Adrenal gland (tissue), 12 donors: Measurements from ENCODE around the gene ROR1. TPM values are rescaled to one million over a fixed set of nuclear protein-coding genes. Genes with fewer than 3 reads are reported as not detected.

Source experiments
- DNase-seq, 7 donors: peaks; one replicate each; pipeline ENCODE4 v3.0.0-alpha.2; 2019 to 2020
- H3K27ac ChIP-seq, 5 donors: fragments of 200-600 bp; sonication (generic) in 4 of 5; 1 replicate in 3 of 5; 2 replicates in 2 of 5; pipeline versions ENCODE4 v1.5.1 to v1.8.0; 2016 to 2020; ENCODE audit warnings: mild to moderate bottlenecking in 1 of 5
- H3K27me3 ChIP-seq: fragments of 200-600 bp; 2 replicates; pipeline ENCODE4 v1.8.0; 2021
- H3K36me3 ChIP-seq, 2 donors: fragments of 200-600 bp; replicated peaks in 1 of 2; 1 replicate in 1 of 2; 2 replicates in 1 of 2; pipeline versions ENCODE4 v1.5.1 to v1.8.0; 2018 to 2022
- H3K4me1 ChIP-seq, 2 donors: fragments of 200-600 bp; replicated peaks in 1 of 2; 1 replicate in 1 of 2; 2 replicates in 1 of 2; pipeline versions ENCODE4 v1.5.1 to v1.8.0; 2018 to 2021
- H3K4me3 ChIP-seq, 4 donors: fragments of 200-600 bp; sonication (generic) in 3 of 4; one replicate each; pipeline ENCODE4 v1.5.1; 2016 to 2018
- H3K9me3 ChIP-seq, 3 donors: fragments of 200-600 bp; sonication (generic) in 1 of 3; replicated peaks in 1 of 3; 1 replicate in 2 of 3; 2 replicates in 1 of 3; pipeline versions ENCODE4 v1.5.1 to v1.8.0; 2016 to 2021
- POLR2A ChIP-seq, 2 donors: fragments of 450-650 bp; IDR thresholded peaks; one replicate each; pipeline ENCODE4 v1.6.1; 2017; ENCODE audit warnings: antibody characterized with exemption in 2 of 2, mild to moderate bottlenecking in 2 of 2, moderate library complexity in 1 of 2
- WGBS, 4 donors: extraction: QIAGEN DNeasy Blood & Tissue Kit in 2 of 4; methylation state at CpG; one replicate each; pipeline versions ENCODE4 v1.1.5 to v1.1.7; 2013 to 2017; 5-methylcytosine and 5-hydroxymethylcytosine counted together
- intact Hi-C, 2 donors: fragments of 100-400 bp; cut with DNase I; formaldehyde crosslinking; loops; one replicate each; pipeline versions ENCODE4 v1.14.1 to v1.15.0; 2022 to 2023
- polyA plus RNA-seq, 3 donors: library from polyadenylated mRNA; stranded (reverse); fragments of 200-250 nt in 2 of 3; fragments of 350-450 nt in 1 of 3; fragmentation: Illumina TruSeq in 1 of 3; extraction: RNeasy Lipid Tissue Mini Kit (QIAGEN cat#74804) in 1 of 3; gene quantifications; one replicate each; pipeline ENCODE4 v1.2.3, GENCODE V29; 2013 to 2014
- total RNA-seq, 9 donors: library from RNA; depleted of rRNA in 4 of 9; stranded (reverse); fragments of >200 nt in 4 of 9; fragments of 120-200 nt in 1 of 9; fragmentation: NEBNext Ultra II Directional in 1 of 9; extraction: Animal tissue kit (Norgen Biotek cat#: 25700) in 1 of 9; gene quantifications; one replicate each; pipeline versions ENCODE4 v1.1.0 to v1.2.4, GENCODE V29; 2013 to 2023
- TF ChIP-seq, protein P1 (sequence below), 6 experiments: fragments of 450-650 bp in 4 of 6; fragments of 200-600 bp in 2 of 6; sonication (generic) in 1 of 6; IDR thresholded peaks; 1 replicate in 5 of 6; 2 replicates in 1 of 6; pipeline versions ENCODE4 v1.5.1 to v1.8.0; 2016 to 2021; ENCODE audit warnings: antibody characterized with exemption in 6 of 6, mild to moderate bottlenecking in 2 of 6, moderate library complexity in 1 of 6
- donor health status: healthy with polysubstance abuse.
- donor health status: Bipolar disorder and iron deficiency.
- donor health status: DM: yes; HTN: yes; CAD: no.
- donor health status: DM: no; HTN: no; CAD: no.
- donor health status: DM: no; HTN: no; CAD: no.
- donor health status: DM: yes; HTN: yes; CAD: no.

The ROR1 gene
- total and polyA plus RNA-seq, 12 donors: 0.54 to 4.6 (median 2.6) TPM

DNA sequence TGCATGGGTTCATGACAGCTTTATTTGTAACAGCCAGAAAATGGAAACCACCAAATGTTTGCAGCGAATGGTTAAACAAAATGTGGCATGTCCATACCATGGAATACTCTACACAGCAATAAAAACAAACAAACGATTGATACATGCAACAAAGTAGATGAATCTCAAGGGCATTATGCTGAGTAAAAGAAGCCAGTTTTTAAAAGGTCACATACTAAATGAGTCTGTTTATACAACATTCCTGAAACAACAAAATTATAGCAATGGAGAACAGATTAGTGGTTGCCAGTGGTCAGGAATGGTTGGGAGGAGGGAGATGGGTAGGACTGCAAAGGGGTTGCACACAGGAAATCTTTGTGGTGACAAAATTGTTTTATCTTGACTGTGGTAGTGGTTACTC is 227.2 kb downstream of the ROR1 start:
- H3K4me1 ChIP-seq: peaks cover 4 to 8% of the 10 kb centered on the region in 2 donors
- intact Hi-C loops: no loop called here
- H3K27ac ChIP-seq: no peak overlapping the region
- H3K9me3 ChIP-seq: no peaks in the 10 kb centered on the region
- no peak overlapping the region for H3K4me3 ChIP-seq
- WGBS, 4 donors: 57 to 60% (median 58%) methylated on average over 2 of the region's 2 CpGs
- H3K36me3 ChIP-seq: no peaks in the 10 kb centered on the region
- TF ChIP-seq POLR2A (IDR thresholded peaks at IDR 0.05): no peak
- TF ChIP-seq, protein P1, sequence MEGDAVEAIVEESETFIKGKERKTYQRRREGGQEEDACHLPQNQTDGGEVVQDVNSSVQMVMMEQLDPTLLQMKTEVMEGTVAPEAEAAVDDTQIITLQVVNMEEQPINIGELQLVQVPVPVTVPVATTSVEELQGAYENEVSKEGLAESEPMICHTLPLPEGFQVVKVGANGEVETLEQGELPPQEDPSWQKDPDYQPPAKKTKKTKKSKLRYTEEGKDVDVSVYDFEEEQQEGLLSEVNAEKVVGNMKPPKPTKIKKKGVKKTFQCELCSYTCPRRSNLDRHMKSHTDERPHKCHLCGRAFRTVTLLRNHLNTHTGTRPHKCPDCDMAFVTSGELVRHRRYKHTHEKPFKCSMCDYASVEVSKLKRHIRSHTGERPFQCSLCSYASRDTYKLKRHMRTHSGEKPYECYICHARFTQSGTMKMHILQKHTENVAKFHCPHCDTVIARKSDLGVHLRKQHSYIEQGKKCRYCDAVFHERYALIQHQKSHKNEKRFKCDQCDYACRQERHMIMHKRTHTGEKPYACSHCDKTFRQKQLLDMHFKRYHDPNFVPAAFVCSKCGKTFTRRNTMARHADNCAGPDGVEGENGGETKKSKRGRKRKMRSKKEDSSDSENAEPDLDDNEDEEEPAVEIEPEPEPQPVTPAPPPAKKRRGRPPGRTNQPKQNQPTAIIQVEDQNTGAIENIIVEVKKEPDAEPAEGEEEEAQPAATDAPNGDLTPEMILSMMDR (IDR thresholded peaks at IDR 0.05): no peak
- no peaks in the 10 kb centered on the region for H3K27me3 ChIP-seq
- DNase-seq: no peak

DNA sequence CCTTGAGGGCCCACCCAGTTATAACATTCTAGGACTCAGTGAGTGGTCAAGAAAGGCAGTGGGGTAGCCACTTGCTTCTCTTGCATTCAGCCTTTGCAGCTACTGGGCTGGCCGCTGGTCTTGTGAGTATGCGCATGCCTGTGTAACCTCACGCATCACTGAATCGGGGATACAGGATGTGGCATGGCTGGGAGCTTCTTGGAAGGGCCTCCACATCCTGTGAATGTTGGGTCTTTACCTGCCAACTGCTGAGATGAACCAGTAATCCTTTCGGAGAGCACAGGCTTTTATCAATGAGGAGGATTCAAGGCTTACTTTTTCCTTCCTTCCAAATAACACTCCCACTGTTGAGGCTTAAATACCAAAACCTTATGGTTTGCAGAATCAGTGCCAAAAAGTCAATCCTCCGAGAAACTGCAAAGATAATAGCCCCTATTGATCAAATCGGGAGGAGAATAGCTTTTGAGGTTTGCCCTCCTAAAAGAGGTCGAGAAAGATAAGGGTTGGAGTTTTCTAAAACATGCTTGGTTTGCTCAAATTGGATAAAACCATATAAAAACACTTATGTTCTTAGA is 230.7 kb downstream of the ROR1 start:
- no peaks in the 10 kb centered on the region for H3K27me3 ChIP-seq
- H3K9me3 ChIP-seq: no peaks in the 10 kb centered on the region
- peaks cover 11 to 18% of the 10 kb centered on the region in 2 donors for H3K4me1 ChIP-seq
- TF ChIP-seq POLR2A (IDR thresholded peaks at IDR 0.05): no peak
- TF ChIP-seq, protein P1 (IDR thresholded peaks at IDR 0.05): no peak
- H3K27ac ChIP-seq: no peak overlapping the region
- 84 to 91% (median 88%) methylated on average over 8 of the region's 8 CpGs for WGBS, 4 donors
- H3K36me3 ChIP-seq: no peaks in the 10 kb centered on the region
- no peak overlapping the region for H3K4me3 ChIP-seq
- DNase-seq: no peak
- intact Hi-C loops: no loop called here

DNA sequence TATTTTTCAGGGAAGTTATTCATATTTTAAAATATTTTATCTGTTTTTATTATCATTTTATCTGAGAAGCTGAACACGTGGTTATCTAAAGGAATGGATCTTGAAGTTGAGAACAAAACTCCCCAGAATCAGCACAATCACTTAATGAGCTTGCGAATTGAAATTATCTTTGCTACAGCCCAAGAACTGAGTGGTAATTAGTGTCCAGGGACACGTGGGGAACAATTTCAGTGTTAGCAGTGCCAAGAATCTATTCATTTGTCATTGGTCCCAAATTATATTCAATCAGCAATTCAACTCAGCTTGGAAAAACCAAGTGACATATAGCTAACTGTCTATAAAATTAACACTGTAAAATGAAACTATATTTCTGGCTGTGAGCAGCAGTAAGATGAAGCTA is 232.0 kb downstream of the ROR1 start:
- intact Hi-C loops: no loop called here
- TF ChIP-seq, protein P1 (IDR thresholded peaks at IDR 0.05): no peak
- TF ChIP-seq POLR2A (IDR thresholded peaks at IDR 0.05): no peak
- 26 to 41% (median 38%) methylated on average over 3 of the region's 3 CpGs for WGBS, 4 donors
- peak overlapping the region in 1 of 5 donors; percentile 62 for H3K27ac ChIP-seq
- H3K4me3 ChIP-seq: no peak overlapping the region
- no peaks in the 10 kb centered on the region for H3K36me3 ChIP-seq
- H3K9me3 ChIP-seq: no peaks in the 10 kb centered on the region
- H3K4me1 ChIP-seq: peaks cover 11 to 18% of the 10 kb centered on the region in 2 donors
- no peaks in the 10 kb centered on the region for H3K27me3 ChIP-seq
- DNase-seq: no peak

DNA sequence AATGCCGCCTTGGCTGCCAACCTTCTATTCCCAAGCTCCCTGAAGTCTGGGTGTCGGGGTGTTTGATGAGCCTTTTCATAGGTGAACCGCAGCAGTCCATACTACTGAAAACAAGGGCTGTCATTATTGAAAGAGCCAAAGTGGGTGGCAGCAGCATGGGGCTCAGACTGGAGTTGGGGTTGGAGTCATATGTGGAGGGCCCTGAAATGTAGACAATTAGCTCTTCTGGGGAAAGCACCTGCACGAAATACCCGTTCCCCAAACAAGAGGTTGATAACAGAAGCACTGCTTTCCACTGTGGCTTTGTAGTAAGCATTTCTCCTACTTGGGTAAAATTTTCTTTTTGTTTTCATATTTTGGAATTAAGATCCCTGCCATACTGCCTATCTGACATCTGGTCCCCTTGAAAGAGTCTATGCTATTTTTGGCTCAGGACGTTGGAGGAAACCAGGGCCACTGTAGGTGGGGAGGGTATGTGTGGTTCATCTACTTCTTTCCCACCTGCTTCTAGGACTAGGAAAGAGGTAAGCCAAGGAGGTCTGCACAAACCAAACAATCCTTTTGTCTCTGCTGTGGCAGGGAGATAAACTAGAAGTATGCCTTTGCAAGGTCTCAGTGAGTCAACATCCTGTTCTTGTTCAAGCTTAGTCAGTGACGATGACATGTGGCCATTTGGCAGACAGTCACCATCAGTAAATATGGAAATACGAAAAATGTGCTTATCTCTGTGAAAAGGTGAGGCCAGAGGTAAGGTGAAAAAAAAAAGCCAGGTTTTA is 232.6 kb downstream of the ROR1 start:
- peak overlapping the region in 3 of 5 donors; percentile 43 to 62 (median 57) for H3K27ac ChIP-seq
- no peaks in the 10 kb centered on the region for H3K9me3 ChIP-seq
- no peaks in the 10 kb centered on the region for H3K36me3 ChIP-seq
- H3K4me3 ChIP-seq: no peak overlapping the region
- TF ChIP-seq POLR2A (IDR thresholded peaks at IDR 0.05): no peak
- TF ChIP-seq, protein P1 (IDR thresholded peaks at IDR 0.05): no peak
- H3K27me3 ChIP-seq: no peaks in the 10 kb centered on the region
- WGBS, 4 donors: 56 to 58% (median 58%) methylated on average over 8 of the region's 8 CpGs
- peaks cover 11 to 18% of the 10 kb centered on the region in 2 donors for H3K4me1 ChIP-seq
- intact Hi-C loops: no loop called here
- peak; percentile 39 to 64 (median 57) for DNase-seq
